H9 (cell line): ENCODE results near the gene MTARC2. TPM values are rescaled to one million over a fixed set of nuclear protein-coding genes. Genes with fewer than 3 reads are reported as not detected.

Experiments used
- DNase-seq: peaks from one replicate; pipeline ENCODE4 v3.0.0-alpha.2; 2017
- H2AFZ ChIP-seq: one replicate; pipeline ENCODE4 v1.6.1; 2013; ENCODE audit warnings: mild to moderate bottlenecking, low read length, control low read depth, moderate library complexity
- H2AK5ac ChIP-seq: 2 replicates; pipeline ENCODE4 v1.6.1; 2013; ENCODE audit warnings: low read length, control low read depth, mixed read lengths; ENCODE audit not compliant: insufficient read length
- H2BK120ac ChIP-seq: one replicate; pipeline ENCODE4 v1.6.1; 2013; ENCODE audit warnings: low read depth, mild to moderate bottlenecking, low read length, control low read depth, inconsistent platforms; ENCODE audit not compliant: poor library complexity, severe bottlenecking
- H2BK12ac ChIP-seq: 2 replicates; pipeline ENCODE4 v1.6.1; 2013; ENCODE audit warnings: low read length, control low read depth, mixed read lengths, low read depth; ENCODE audit not compliant: insufficient read length
- H2BK15ac ChIP-seq: 2 replicates; pipeline ENCODE4 v1.6.1; 2013; ENCODE audit warnings: low read depth, low read length, control low read depth
- H2BK20ac ChIP-seq: one replicate; pipeline ENCODE4 v1.6.1; 2013; ENCODE audit warnings: low read depth, mild to moderate bottlenecking, low read length, control low read depth, inconsistent platforms; ENCODE audit not compliant: poor library complexity, severe bottlenecking
- H2BK5ac ChIP-seq: 2 replicates; pipeline ENCODE4 v1.6.1; 2013; ENCODE audit warnings: low read length, control low read depth, mixed read lengths; ENCODE audit not compliant: insufficient read length
- H3K14ac ChIP-seq: 2 replicates; pipeline ENCODE4 v1.6.1; 2013; ENCODE audit warnings: low read length, control low read depth; ENCODE audit not compliant: insufficient read depth
- H3K18ac ChIP-seq: 2 replicates; pipeline ENCODE4 v1.6.1; 2013; ENCODE audit warnings: low read depth, mild to moderate bottlenecking, mixed read lengths, low read length, control low read depth; ENCODE audit not compliant: insufficient read length
- H3K23ac ChIP-seq: 2 replicates; pipeline ENCODE4 v1.6.1; 2013; ENCODE audit warnings: low read length, control low read depth, mixed read lengths, low read depth; ENCODE audit not compliant: insufficient read length
- H3K23me2 ChIP-seq: 2 replicates; pipeline ENCODE4 v1.6.1; 2013; ENCODE audit warnings: low read depth, mild to moderate bottlenecking, mixed read lengths, low read length, control low read depth; ENCODE audit not compliant: insufficient read length, poor library complexity, severe bottlenecking
- H3K27ac ChIP-seq: 2 replicates; pipeline ENCODE4 v1.5.1; 2013; ENCODE audit warnings: low read length, control low read depth, mixed read lengths, low read depth; ENCODE audit not compliant: insufficient read length
- H3K27me3 ChIP-seq: 2 replicates; pipeline ENCODE4 v1.6.1; 2013; ENCODE audit warnings: low read length, control low read depth, inconsistent platforms; ENCODE audit not compliant: insufficient read depth
- H3K4ac ChIP-seq: 2 replicates; pipeline ENCODE4 v1.6.1; 2013; ENCODE audit warnings: low read depth, mild to moderate bottlenecking, control low read depth, inconsistent platforms, low read length, moderate library complexity
- H3K4me1 ChIP-seq: 2 replicates; pipeline ENCODE4 v1.6.1; 2013; ENCODE audit warnings: low read length, control low read depth, inconsistent platforms; ENCODE audit not compliant: insufficient read depth
- H3K4me2 ChIP-seq: 2 replicates; pipeline ENCODE4 v1.6.1; 2013; ENCODE audit warnings: low read length, control low read depth, mixed read lengths; ENCODE audit not compliant: insufficient read length, insufficient read depth
- H3K56ac ChIP-seq: 2 replicates; pipeline ENCODE4 v1.6.1; 2013; ENCODE audit warnings: low read depth, mild to moderate bottlenecking, mixed read lengths, low read length, control low read depth; ENCODE audit not compliant: insufficient read length
- H3K79me1 ChIP-seq: 2 replicates; pipeline ENCODE4 v1.6.1; 2013; ENCODE audit warnings: low read depth, mild to moderate bottlenecking, moderate library complexity, low read length, control low read depth, inconsistent platforms; ENCODE audit not compliant: insufficient read depth, poor library complexity, severe bottlenecking
- H3K79me2 ChIP-seq: 2 replicates; pipeline ENCODE4 v1.6.1; 2013; ENCODE audit warnings: low read length, control low read depth, inconsistent platforms; ENCODE audit not compliant: insufficient read depth
- H3K9ac ChIP-seq: 2 replicates; pipeline ENCODE4 v1.6.1; 2013; ENCODE audit warnings: low read length, control low read depth, mixed read lengths; ENCODE audit not compliant: insufficient read length; ENCODE audit errors: extremely low read depth
- H3K9me3 ChIP-seq: one replicate; pipeline ENCODE4 v1.6.1; 2013; ENCODE audit warnings: low read depth, low read length, inconsistent platforms; ENCODE audit not compliant: control insufficient read depth
- H3T11ph ChIP-seq: one replicate; pipeline ENCODE4 v1.6.1; 2013; ENCODE audit warnings: mild to moderate bottlenecking, low read length, control low read depth, inconsistent platforms
- H4K20me1 ChIP-seq: one replicate; pipeline ENCODE4 v1.6.1; 2013; ENCODE audit not compliant: control insufficient read depth, insufficient read length, insufficient read depth
- H4K5ac ChIP-seq: 2 replicates; pipeline ENCODE4 v1.6.1; 2013; ENCODE audit warnings: low read depth, mild to moderate bottlenecking, mixed read lengths, low read length, control low read depth; ENCODE audit not compliant: insufficient read length
- H4K8ac ChIP-seq: replicated peaks from 2 replicates; pipeline ENCODE4 v1.6.1; 2013; ENCODE audit warnings: low read length, control low read depth, mixed read lengths, low read depth; ENCODE audit not compliant: insufficient read length
- H4K91ac ChIP-seq: 2 replicates; pipeline ENCODE4 v1.6.1; 2013; ENCODE audit warnings: low read depth, mild to moderate bottlenecking, moderate library complexity, mixed read lengths, low read length, control low read depth; ENCODE audit not compliant: insufficient read length
- H3K27ac Mint-ChIP-seq, 3 experiments: 2 replicates in 2 of 3; 3 replicates in 1 of 3; pipeline ENCODE4 v1.8.0; 2020 to 2021; ENCODE audit warnings: mixed read lengths in 3 of 3, mild to moderate bottlenecking in 1 of 3, moderate library complexity in 1 of 3
- H3K27me3 Mint-ChIP-seq: 2 replicates; pipeline ENCODE4 v1.8.0; 2021; ENCODE audit warnings: low read depth, mild to moderate bottlenecking, moderate library complexity, mixed read lengths
- H3K36me3 Mint-ChIP-seq, 3 experiments: 2 replicates in 2 of 3; 3 replicates in 1 of 3; pipeline ENCODE4 v1.8.0; 2020 to 2021; ENCODE audit warnings: low read depth in 3 of 3, mixed read lengths in 3 of 3; ENCODE audit not compliant: insufficient read depth in 1 of 3
- H3K4me1 Mint-ChIP-seq, 2 experiments: 2 replicates each; pipeline ENCODE4 v1.8.0; 2020; ENCODE audit warnings: mixed read lengths in 2 of 2
- H3K4me3 Mint-ChIP-seq, 2 experiments: 2 replicates in 1 of 2; 3 replicates in 1 of 2; pipeline ENCODE4 v1.8.0; 2020 to 2021; ENCODE audit warnings: mild to moderate bottlenecking in 2 of 2, mixed read lengths in 2 of 2, moderate library complexity in 1 of 2
- H3K9me3 Mint-ChIP-seq, 2 experiments: 2 replicates in 1 of 2; 3 replicates in 1 of 2; pipeline ENCODE4 v1.8.0; 2020; ENCODE audit warnings: mild to moderate bottlenecking in 2 of 2, mixed read lengths in 2 of 2, moderate library complexity in 1 of 2
- CTCF ChIP-seq: fragments of 200-600 bp; sonication (generic); conservative IDR thresholded peaks from 3 replicates; pipeline ENCODE4 v1.8.0; 2021; ENCODE audit warnings: antibody characterized with exemption, mild to moderate bottlenecking
- WGBS: extraction: QIAGEN DNeasy Blood & Tissue Kit; methylation state at CpG from one replicate; pipeline ENCODE4 v1.1.7; 2013; ENCODE audit warnings: missing lambda C conversion rate, low lambda C conversion rate, mixed read lengths; ENCODE audit not compliant: insufficient read length; ENCODE audit errors: extremely low coverage; 5-methylcytosine and 5-hydroxymethylcytosine counted together
- total RNA-seq: library from RNA; stranded (reverse); gene quantifications from 2 replicates; pipeline ENCODE4 v1.2.1, GENCODE V29; 2021

MTARC2 gene
- total RNA-seq, 1 experiment from 2014 or later = 7.7 TPM

DNA sequence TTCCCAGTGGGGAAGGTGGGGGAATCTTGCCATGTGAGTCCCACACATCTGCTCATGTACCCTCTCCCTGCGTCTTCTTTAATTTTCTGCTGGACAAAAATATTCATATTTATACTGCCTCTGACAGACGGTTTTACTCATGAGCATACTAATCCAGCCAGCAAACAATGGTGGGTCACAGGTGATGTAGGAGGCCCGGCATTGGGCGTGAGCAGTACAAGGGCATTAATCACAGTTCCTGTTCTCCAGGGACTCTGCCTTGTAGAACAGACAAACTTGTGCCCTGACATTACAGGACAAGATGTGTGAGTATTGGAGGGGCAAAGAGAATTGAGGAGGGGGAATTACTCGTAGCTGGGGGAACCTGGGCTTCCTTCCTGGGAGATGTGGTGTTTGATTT lies 63.6 kb downstream of the MTARC2 start:
- Histone ChIP-seq H2AFZ (no peak overlapping the region), H3K9me3 (no peaks in the 10 kb centered on the region), H3K9ac (no peak overlapping the region), H3K27ac (no peak overlapping the region), H4K5ac (no peak overlapping the region), H3K4ac (no peak overlapping the region), H2BK5ac (no peak overlapping the region), H3K56ac (no peak overlapping the region), H3K4me1 (no peaks in the 10 kb centered on the region), H2AK5ac (no peak overlapping the region), H2BK120ac (no peak overlapping the region), H4K91ac (no peak overlapping the region), H4K8ac (no peak overlapping the region), H3K14ac (no peak overlapping the region), H3K23me2 (peaks cover 3% of the 10 kb centered on the region), H2BK15ac (no peak overlapping the region), H2BK12ac (no peak overlapping the region), H3K79me2 (no peaks in the 10 kb centered on the region), H3K18ac (no peak overlapping the region), H2BK20ac (no peak overlapping the region), H3K79me1 (no peaks in the 10 kb centered on the region), H4K20me1 (peaks cover 3% of the 10 kb centered on the region), H3T11ph (no peak overlapping the region), H3K4me2 (no peak overlapping the region), H3K23ac (no peak overlapping the region), H3K27me3 (no peaks in the 10 kb centered on the region)
- no peak for DNase-seq
- Mint-ChIP-seq H3K4me1 (peaks cover 6 to 9% of the 10 kb centered on the region in 2 experiments), H3K36me3 (peaks cover 19 to 56% (median 47%) of the 10 kb centered on the region in 3 experiments; a peak in 6 of 7 replicates), H3K9me3 (no peaks in the 10 kb centered on the region), H3K4me3 (no peak overlapping the region), H3K27me3 (no peaks in the 10 kb centered on the region), H3K27ac (no peak overlapping the region; a peak in 1 of 7 replicates)
- no CpG with 5 or more reads among the region's 5 CpGs for WGBS
- no peak for TF ChIP-seq CTCF
